HCT116 (cell line): ENCODE results near the gene LCMT1. TPM values are rescaled to one million over a fixed set of nuclear protein-coding genes. Genes with fewer than 3 reads are reported as not detected.

Experiments
- ATAC-seq: fragments of 200-7000 bp; cut with Tn5 transposase; 2 replicates; pipeline ENCODE4 v1.9.1; 2020; ENCODE audit warnings: mild to moderate bottlenecking, moderate library complexity
- BruUV-seq: library from RNA; stranded (reverse); fragments of 400-500 nt; replicated peaks from 2 replicates; lab custom pipeline; 2021; lab: Mats Ljungman, UMichigan
- CTCF ChIA-PET: fragments of 300-600 bp; sonication (Branson Sonifier 250); formaldehyde crosslinking; loops from one replicate; lab custom pipeline; 2021; ENCODE audit warnings: antibody characterized with exemption; lab: Charles Lee
- POLR2A ChIA-PET: fragments of 300-600, 350-600 bp; sonication (Branson Sonifier 250); formaldehyde crosslinking; loops from one replicate; lab custom pipeline; 2021; ENCODE audit warnings: antibody characterized with exemption; lab: Charles Lee
- RAD21 ChIA-PET, 2 experiments: fragments of 300-600 bp; sonication (Branson Sonifier 250); formaldehyde crosslinking; loops; one replicate each; lab custom pipeline; 2023; ENCODE audit warnings: low total read pairs in 2 of 2; ENCODE audit not compliant: uncharacterized antibody in 2 of 2, unreplicated experiment in 2 of 2, low non-redundant PET in 1 of 2; lab: Charles Lee
- DNase-seq: peaks from one replicate; pipeline ENCODE4 v3.0.0-alpha.2; 2010; ENCODE audit warnings: low read depth, low spot score
- H2AFZ ChIP-seq: fragments of 200-600 bp; shearing (Covaris generic), sonication (generic); 2 replicates; pipeline ENCODE4 v1.6.1; 2017; ENCODE audit warnings: low read depth, mixed run types, mixed read lengths, antibody characterized with exemption, low read length; ENCODE audit not compliant: poor library complexity, severe bottlenecking
- H3K27ac ChIP-seq: 2 replicates; pipeline ENCODE4 v1.5.1; 2012; ENCODE audit warnings: low read depth, low read length
- H3K27me3 ChIP-seq: fragments of 200-600 bp; sonication (generic); 2 replicates; pipeline ENCODE4 v1.6.1; 2016; ENCODE audit warnings: mixed run types, low read length, mixed read lengths; ENCODE audit not compliant: insufficient read depth
- H3K36me3 ChIP-seq, 2 experiments: fragments of 200-500 bp in 1 of 2; fragments of 200-600 bp in 1 of 2; sonication (Bioruptor generic) in 1 of 2; sonication (generic) in 1 of 2; 2 replicates each; pipeline versions ENCODE4 v1.5.1 to v1.6.1; 2014 to 2016; ENCODE audit warnings: low read length in 2 of 2, inconsistent platforms in 1 of 2, mixed read lengths in 1 of 2, mixed run types in 1 of 2; ENCODE audit not compliant: insufficient read depth in 2 of 2, control insufficient read depth in 1 of 2
- H3K4me1 ChIP-seq, 2 experiments: fragments of 200-600 bp in 1 of 2; sonication (generic) in 1 of 2; 2 replicates each; pipeline versions ENCODE4 v1.5.1 to v1.6.1; 2012 to 2017; ENCODE audit warnings: low read length in 2 of 2, inconsistent platforms in 1 of 2, mild to moderate bottlenecking in 1 of 2, mixed read lengths in 1 of 2, mixed run types in 1 of 2, moderate library complexity in 1 of 2; ENCODE audit not compliant: insufficient read depth in 2 of 2, control insufficient read depth in 1 of 2
- H3K4me2 ChIP-seq: fragments of 200-600 bp; sonication (generic); 2 replicates; pipeline ENCODE4 v1.6.1; 2017; ENCODE audit warnings: mixed run types, low read length, mixed read lengths
- H3K4me3 ChIP-seq, 2 experiments: fragments of 200-600 bp in 1 of 2; sonication (generic) in 1 of 2; replicated peaks in 1 of 2; 2 replicates each; pipeline ENCODE4 v1.5.1; 2011 to 2016; ENCODE audit warnings: low read length in 2 of 2, control low read depth in 1 of 2, low read depth in 1 of 2, mild to moderate bottlenecking in 1 of 2, mixed read lengths in 1 of 2, mixed run types in 1 of 2
- H3K79me2 ChIP-seq: fragments of 200-600 bp; sonication (generic); 2 replicates; pipeline ENCODE4 v1.6.1; 2017; ENCODE audit warnings: mild to moderate bottlenecking, mixed run types, low read length, moderate library complexity, mixed read lengths; ENCODE audit not compliant: insufficient read depth
- H3K9ac ChIP-seq: fragments of 200-600 bp; sonication (generic); 2 replicates; pipeline ENCODE4 v1.6.1; 2016; ENCODE audit warnings: low read length, mixed read lengths
- H3K9me2 ChIP-seq: fragments of 200-600 bp; sonication (generic), shearing (Covaris generic); 2 replicates; pipeline ENCODE4 v1.6.1; 2017; ENCODE audit warnings: mixed run types, mild to moderate bottlenecking, moderate library complexity; ENCODE audit not compliant: insufficient read depth
- H3K9me3 ChIP-seq, 2 experiments: fragments of 200-500 bp in 1 of 2; fragments of 200-600 bp in 1 of 2; sonication (Bioruptor generic) in 1 of 2; sonication (generic) in 1 of 2; 2 replicates each; pipeline ENCODE4 v1.6.1; 2014 to 2017; ENCODE audit warnings: low read length in 2 of 2, mixed read lengths in 2 of 2, inconsistent platforms in 1 of 2, low read depth in 1 of 2, mild to moderate bottlenecking in 1 of 2, mixed run types in 1 of 2, moderate library complexity in 1 of 2; ENCODE audit not compliant: control insufficient read depth in 1 of 2, insufficient read depth in 1 of 2
- H4K20me1 ChIP-seq: fragments of 200-600 bp; sonication (generic), shearing (Covaris generic); 2 replicates; pipeline ENCODE4 v1.6.1; 2017; ENCODE audit warnings: mixed run types, mild to moderate bottlenecking, moderate library complexity; ENCODE audit not compliant: insufficient read depth
- ATF3 ChIP-seq: IDR thresholded peaks from 2 replicates; pipeline ENCODE4 v1.6.1; 2012
- ELF1 ChIP-seq: IDR thresholded peaks from 2 replicates; pipeline ENCODE4 v1.6.1; 2012; ENCODE audit warnings: low read depth, borderline replicate concordance
- EZH2 ChIP-seq: fragments of 200-600 bp; sonication (generic); IDR thresholded peaks from 2 replicates; pipeline ENCODE4 v1.6.1; 2017; ENCODE audit warnings: antibody characterized with exemption, mixed run types
- EZH2phosphoT487 ChIP-seq: fragments of 200-600 bp; IDR thresholded peaks from 2 replicates; pipeline ENCODE4 v1.6.1; 2018; ENCODE audit warnings: antibody characterized with exemption, borderline replicate concordance
- FOSL1 ChIP-seq: IDR thresholded peaks from 2 replicates; pipeline ENCODE4 v1.6.1; 2012; ENCODE audit warnings: low read depth
- JUND ChIP-seq: IDR thresholded peaks from 2 replicates; pipeline ENCODE4 v1.6.1; 2012
- POLR2AphosphoS5 ChIP-seq: IDR thresholded peaks from 2 replicates; pipeline ENCODE4 v1.6.1; 2011; ENCODE audit warnings: mild to moderate bottlenecking, low read depth, low read length, moderate library complexity
- RAD21 ChIP-seq: IDR thresholded peaks from 2 replicates; pipeline ENCODE4 v1.6.1; 2012; ENCODE audit warnings: low read depth, mild to moderate bottlenecking
- SIN3A ChIP-seq: IDR thresholded peaks from 2 replicates; pipeline ENCODE4 v1.6.1; 2012; ENCODE audit warnings: low read depth
- SRF ChIP-seq: IDR thresholded peaks from 2 replicates; pipeline ENCODE4 v1.6.1; 2012; ENCODE audit warnings: low read depth
- TCF7L2 ChIP-seq: IDR thresholded peaks from 2 replicates; pipeline ENCODE4 v1.7.0; 2011; ENCODE audit warnings: borderline replicate concordance, inconsistent platforms; ENCODE audit not compliant: insufficient read depth, insufficient read length; ENCODE audit errors: extremely low read depth
- YY1 ChIP-seq: IDR thresholded peaks from 2 replicates; pipeline ENCODE4 v1.6.1; 2011; ENCODE audit warnings: low read length, low read depth, moderate library complexity, mild to moderate bottlenecking; ENCODE audit not compliant: insufficient replicate concordance; ENCODE audit errors: extremely low read depth
- intact Hi-C: fragments of 100-400 bp; cut with micrococcal nuclease; formaldehyde crosslinking; loops from 2 replicates; pipeline ENCODE4 v1.10.0; 2022
- total RNA-seq: library from RNA; stranded (reverse); gene quantifications from one replicate; pipeline ENCODE4 v1.2.1, GENCODE V29; 2021; ENCODE audit not compliant: unreplicated experiment
- TF ChIP-seq, protein P1 (sequence below): IDR thresholded peaks from 2 replicates; pipeline ENCODE4 v1.6.1; 2012
- TF ChIP-seq, protein P2 (sequence below): IDR thresholded peaks from 2 replicates; pipeline ENCODE4 v1.6.1; 2011; ENCODE audit warnings: mild to moderate bottlenecking, low read length, moderate library complexity; ENCODE audit not compliant: insufficient replicate concordance; ENCODE audit errors: extremely low read depth

The LCMT1 gene
- total RNA-seq, 1 experiment from 2014 or later = 52.4 TPM

- peaks cover 0 to 11% of the 10 kb centered on the region in 2 experiments; a peak in 3 of 4 replicates for H3K4me1 ChIP-seq
- no peak overlapping the region for H3K4me3 ChIP-seq
- no peak overlapping the region for H3K9ac ChIP-seq
- no TSS peak for BruUV-seq
- no peak for TF ChIP-seq ELF1
- H3K27me3 ChIP-seq = no peaks in the 10 kb centered on the region
- H3K9me3 ChIP-seq = no peaks in the 10 kb centered on the region
- H2AFZ ChIP-seq = no peak overlapping the region
- ChIA-PET POLR2A (no interaction called here), CTCF (interaction anchor here (0.7 to 1.3 kb wide), 2 partner anchors 97 to 116 kb away, joined by 3 to 4 read pairs; no protein-coding TSS in a partner anchor), RAD21 (interaction anchor here in 1 of 2 experiments (2.3 kb wide), 1 partner anchor 97 kb away, joined by 7 read pairs; no protein-coding TSS in a partner anchor)
- no peaks in the 10 kb centered on the region for H3K9me2 ChIP-seq
- intact Hi-C loops = no loop called here
- H3K27ac ChIP-seq = no peak overlapping the region
- H3K79me2 ChIP-seq = no peaks in the 10 kb centered on the region
- no peak overlapping the region for H3K4me2 ChIP-seq
- no peaks in the 10 kb centered on the region for H4K20me1 ChIP-seq
- H3K36me3 ChIP-seq = no peaks in the 10 kb centered on the region
- no peak for ATAC-seq
- no peak for DNase-seq
Observed at GRCh38 chr16:25223964-25224363, 112.4 kb downstream of the LCMT1 start.

GRCh38 chr16:25224731-25225319 is 113.3 kb downstream of the LCMT1 start:
- Histone ChIP-seq H3K36me3 (no peaks in the 10 kb centered on the region), H3K9me2 (no peaks in the 10 kb centered on the region), H3K9me3 (no peaks in the 10 kb centered on the region), H3K27me3 (no peaks in the 10 kb centered on the region), H3K79me2 (no peaks in the 10 kb centered on the region), H3K9ac (no peak overlapping the region), H2AFZ (no peak overlapping the region), H3K27ac (no peak overlapping the region), H3K4me1 (peaks cover 0 to 11% of the 10 kb centered on the region in 2 experiments; a peak in 3 of 4 replicates), H3K4me2 (peak overlapping the region; percentile 68), H3K4me3 (no peak overlapping the region), H4K20me1 (no peaks in the 10 kb centered on the region)
- CTCF ChIA-PET = interaction anchor here (0.6 to 3.2 kb wide), 29 partner anchors 9 to 708 kb away, joined by 3 to 20 read pairs (median 5); partner anchors contain the start of genes ARHGAP17 and LCMT1
- no TSS peak for BruUV-seq
- peak; percentile 28 for ATAC-seq
- intact Hi-C loops = loop anchor here (1.0 kb wide), 2 partner anchors 98 to 170 kb away; no protein-coding TSS in a partner anchor
- DNase-seq = no peak
- RAD21 ChIA-PET = interaction anchor here in 1 of 2 experiments (0.6 to 2.3 kb wide), 2 partner anchors 37 to 98 kb away, joined by 3 to 7 read pairs; no protein-coding TSS in a partner anchor
- POLR2A ChIA-PET = interaction anchor here (0.9 to 1.2 kb wide), 4 partner anchors 9 to 177 kb away, joined by 3 to 4 read pairs (median 3); partner anchors contain the start of gene AQP8
- TF ChIP-seq SIN3A (no peak), SRF (no peak), EZH2 (no peak), ELF1 (no peak), ATF3 (no peak), RAD21 (no peak), JUND (no peak), EZH2phosphoT487 (no peak), TCF7L2 (no peak), YY1 (no peak), POLR2AphosphoS5 (no peak), FOSL1 (no peak)
- TF ChIP-seq, protein P1, sequence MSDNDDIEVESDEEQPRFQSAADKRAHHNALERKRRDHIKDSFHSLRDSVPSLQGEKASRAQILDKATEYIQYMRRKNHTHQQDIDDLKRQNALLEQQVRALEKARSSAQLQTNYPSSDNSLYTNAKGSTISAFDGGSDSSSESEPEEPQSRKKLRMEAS = no peak
- TF ChIP-seq, protein P2, sequence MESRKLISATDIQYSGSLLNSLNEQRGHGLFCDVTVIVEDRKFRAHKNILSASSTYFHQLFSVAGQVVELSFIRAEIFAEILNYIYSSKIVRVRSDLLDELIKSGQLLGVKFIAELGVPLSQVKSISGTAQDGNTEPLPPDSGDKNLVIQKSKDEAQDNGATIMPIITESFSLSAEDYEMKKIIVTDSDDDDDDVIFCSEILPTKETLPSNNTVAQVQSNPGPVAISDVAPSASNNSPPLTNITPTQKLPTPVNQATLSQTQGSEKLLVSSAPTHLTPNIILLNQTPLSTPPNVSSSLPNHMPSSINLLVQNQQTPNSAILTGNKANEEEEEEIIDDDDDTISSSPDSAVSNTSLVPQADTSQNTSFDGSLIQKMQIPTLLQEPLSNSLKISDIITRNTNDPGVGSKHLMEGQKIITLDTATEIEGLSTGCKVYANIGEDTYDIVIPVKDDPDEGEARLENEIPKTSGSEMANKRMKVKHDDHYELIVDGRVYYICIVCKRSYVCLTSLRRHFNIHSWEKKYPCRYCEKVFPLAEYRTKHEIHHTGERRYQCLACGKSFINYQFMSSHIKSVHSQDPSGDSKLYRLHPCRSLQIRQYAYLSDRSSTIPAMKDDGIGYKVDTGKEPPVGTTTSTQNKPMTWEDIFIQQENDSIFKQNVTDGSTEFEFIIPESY = no peak
